Measurements from ENCODE around the gene CIAO2A.

- TF ChIP-seq CTCF (IDR thresholded peaks at IDR 0.05) (no peak), ZFX (IDR thresholded peaks at IDR 0.05; ENCODE audit: borderline replicate concordance) (no peak)
Observed at GRCh38 chr15:64122444-64122843, 28.8 kb upstream of the CIAO2A start.
